Putamen (tissue), 1 donor: ENCODE data around the gene GALNT9.

Experiments
- DNase-seq: peaks from one replicate; pipeline ENCODE4 v3.0.0-alpha.2; 2016; ENCODE audit warnings: low spot score

Gene GALNT9

GRCh38 chr12:132181570-132182200 lies 147.7 kb downstream of the GALNT9 start:
- DNase-seq: no peak

- DNase-seq: no peak
Measured at GRCh38 chr12:132180648-132181546, 148.5 kb downstream of the GALNT9 start.

GRCh38 chr12:132179431-132180362 lies 149.7 kb downstream of the GALNT9 start:
- DNase-seq: no peak

- no peak for DNase-seq
Measured at GRCh38 chr12:132178801-132179401, 150.5 kb downstream of the GALNT9 start.

GRCh38 chr12:132178316-132178715 lies 151.1 kb downstream of the GALNT9 start:
- DNase-seq: no peak

GRCh38 chr12:132176920-132177551 lies 152.4 kb downstream of the GALNT9 start:
- DNase-seq: no peak

GRCh38 chr12:132176385-132176919 lies 152.9 kb downstream of the GALNT9 start:
- DNase-seq: no peak

GRCh38 chr12:132175496-132176384 lies 153.6 kb downstream of the GALNT9 start:
- no peak for DNase-seq

GRCh38 chr12:132174839-132175490 lies 154.4 kb downstream of the GALNT9 start:
- DNase-seq: no peak

- no peak for DNase-seq
Measured at GRCh38 chr12:132174015-132174838, 155.2 kb downstream of the GALNT9 start.

GRCh38 chr12:132173135-132174014 lies 156.0 kb downstream of the GALNT9 start:
- no peak for DNase-seq

- no peak for DNase-seq
Measured at GRCh38 chr12:132172619-132173018, 156.8 kb downstream of the GALNT9 start.

GRCh38 chr12:132171968-132172521 lies 157.3 kb downstream of the GALNT9 start:
- DNase-seq: no peak

GRCh38 chr12:132171293-132171967 lies 158.0 kb downstream of the GALNT9 start:
- no peak for DNase-seq

GRCh38 chr12:132170637-132171292 lies 158.6 kb downstream of the GALNT9 start:
- DNase-seq: no peak

GRCh38 chr12:132170094-132170636 lies 159.2 kb downstream of the GALNT9 start:
- no peak for DNase-seq
